Liver (tissue), 9 donors: ENCODE data around the gene ZC3HAV1. TPM values are rescaled to one million over a fixed set of nuclear protein-coding genes. Genes with fewer than 3 reads are reported as not detected.

Source experiments
- DNase-seq: peaks from one replicate; pipeline ENCODE4 v3.0.0-alpha.2; 2017; ENCODE audit warnings: low spot score
- H3K27ac ChIP-seq, 2 donors: one replicate each; pipeline ENCODE4 v1.7.0; 2013; ENCODE audit warnings: inconsistent platforms in 2 of 2, low read length in 2 of 2, control low read depth in 1 of 2, low read depth in 1 of 2, mild to moderate bottlenecking in 1 of 2
- H3K27me3 ChIP-seq, 4 donors: one replicate each; pipeline versions ENCODE4 v1.6.1 to v1.7.0; 2013; ENCODE audit warnings: low read length in 3 of 4, inconsistent platforms in 1 of 4, mild to moderate bottlenecking in 1 of 4, moderate library complexity in 1 of 4; ENCODE audit not compliant: control insufficient read depth in 4 of 4, insufficient read depth in 4 of 4
- H3K36me3 ChIP-seq, 4 donors: one replicate each; pipeline versions ENCODE4 v1.6.1 to v1.7.0; 2013; ENCODE audit warnings: low read length in 3 of 4, mild to moderate bottlenecking in 3 of 4, low read depth in 1 of 4, moderate library complexity in 1 of 4; ENCODE audit not compliant: control insufficient read depth in 4 of 4, insufficient read depth in 3 of 4
- H3K4me1 ChIP-seq, 4 donors: one replicate each; pipeline versions ENCODE4 v1.6.1 to v1.7.0; 2013; ENCODE audit warnings: low read length in 3 of 4, mild to moderate bottlenecking in 3 of 4, moderate library complexity in 1 of 4; ENCODE audit not compliant: control insufficient read depth in 4 of 4, insufficient read depth in 4 of 4
- H3K4me3 ChIP-seq, 3 donors: one replicate each; pipeline versions ENCODE4 v1.6.1 to v1.7.0; 2013; ENCODE audit warnings: low read length in 3 of 3, control low read depth in 1 of 3, low read depth in 1 of 3, mild to moderate bottlenecking in 1 of 3
- H3K9ac ChIP-seq, 2 donors: one replicate each; pipeline ENCODE4 v1.7.0; 2013; ENCODE audit warnings: low read length in 2 of 2, mild to moderate bottlenecking in 2 of 2, moderate library complexity in 2 of 2, control low read depth in 1 of 2, low read depth in 1 of 2
- H3K9me3 ChIP-seq, 4 donors: one replicate each; pipeline versions ENCODE4 v1.6.1 to v1.7.0; 2013; ENCODE audit warnings: low read length in 3 of 4; ENCODE audit not compliant: control insufficient read depth in 4 of 4
- ATF3 ChIP-seq: IDR thresholded peaks from 2 replicates; pipeline ENCODE4 v1.6.1; 2016; ENCODE audit warnings: antibody characterized with exemption
- EGR1 ChIP-seq, 2 donors: IDR thresholded peaks; 2 replicates each; pipeline ENCODE4 v1.6.1; 2016 to 2018; ENCODE audit warnings: antibody characterized with exemption in 2 of 2, low read depth in 2 of 2
- FOXA1 ChIP-seq: IDR thresholded peaks from 2 replicates; pipeline ENCODE4 v1.6.1; 2016; ENCODE audit warnings: antibody characterized with exemption
- FOXA2 ChIP-seq: IDR thresholded peaks from 2 replicates; pipeline ENCODE4 v1.6.1; 2016; ENCODE audit warnings: antibody characterized with exemption
- GABPA ChIP-seq, 2 donors: IDR thresholded peaks in 1 of 2; conservative IDR thresholded peaks in 1 of 2; 2 replicates each; pipeline ENCODE4 v1.6.1; 2016; ENCODE audit warnings: antibody characterized with exemption in 2 of 2, mild to moderate bottlenecking in 1 of 2, moderate library complexity in 1 of 2
- HNF4G ChIP-seq: IDR thresholded peaks from 2 replicates; pipeline ENCODE4 v1.6.1; 2016; ENCODE audit warnings: antibody characterized with exemption
- JUND ChIP-seq, 2 donors: IDR thresholded peaks; 2 replicates each; pipeline ENCODE4 v1.6.1; 2016; ENCODE audit warnings: antibody characterized with exemption in 2 of 2
- MAX ChIP-seq: IDR thresholded peaks from 2 replicates; pipeline ENCODE4 v1.6.1; 2016; ENCODE audit warnings: antibody characterized with exemption
- NR2F2 ChIP-seq: IDR thresholded peaks from 2 replicates; pipeline ENCODE4 v1.6.1; 2016; ENCODE audit warnings: antibody characterized with exemption
- RAD21 ChIP-seq, 2 donors: IDR thresholded peaks; 2 replicates each; pipeline ENCODE4 v1.6.1; 2016; ENCODE audit warnings: antibody characterized with exemption in 2 of 2, mild to moderate bottlenecking in 2 of 2
- SP1 ChIP-seq: IDR thresholded peaks from 2 replicates; pipeline ENCODE4 v1.6.1; 2018; ENCODE audit warnings: antibody characterized with exemption, mild to moderate bottlenecking
- TAF1 ChIP-seq: conservative IDR thresholded peaks from 2 replicates; pipeline ENCODE4 v1.6.1; 2016; ENCODE audit warnings: antibody characterized with exemption, mild to moderate bottlenecking
- YY1 ChIP-seq: IDR thresholded peaks from 2 replicates; pipeline ENCODE4 v1.6.1; 2016; ENCODE audit warnings: antibody characterized with exemption, mild to moderate bottlenecking
- ZBTB33 ChIP-seq: IDR thresholded peaks from 2 replicates; pipeline ENCODE4 v1.6.1; 2016; ENCODE audit warnings: antibody characterized with exemption
- WGBS: extraction: QIAGEN DNeasy Blood & Tissue Kit; methylation state at CpG from one replicate; pipeline ENCODE4 v1.1.7; 2013; 5-methylcytosine and 5-hydroxymethylcytosine counted together
- polyA plus RNA-seq, 2 donors: library from polyadenylated mRNA; stranded (reverse) in 1 of 2; unstranded in 1 of 2; fragments of 200-250 nt in 1 of 2; fragments of >200 nt in 1 of 2; fragmentation: Nextera tagmentation in 1 of 2; extraction: Ambion mirVana in 1 of 2; gene quantifications; one replicate each; pipeline versions ENCODE4 v1.2.1 to v1.2.3, GENCODE V29; 2013 to 2015
- total RNA-seq, 2 donors: library from RNA; depleted of rRNA; stranded (reverse); fragments of >200 nt; gene quantifications; one replicate each; pipeline ENCODE4 v1.2.3, GENCODE V29; 2014
- donor health status: healthy.
- donor health status: healthy.
- donor health status: healthy.
- donor health status: healthy.
- donor health status: healthy.

The ZC3HAV1 gene
- total and polyA plus RNA-seq, 4 donors: 6.6 to 40.5 (median 16.5) TPM

GRCh38 chr7:139034336-139034735 is 75.2 kb downstream of the ZC3HAV1 start:
- Histone ChIP-seq H3K4me3 (no peak overlapping the region), H3K27ac (no peak overlapping the region), H3K36me3 (no peaks in the 10 kb centered on the region), H3K27me3 (no peaks in the 10 kb centered on the region), H3K9me3 (no peaks in the 10 kb centered on the region), H3K4me1 (peaks cover 0 to 9% (median 6%) of the 10 kb centered on the region in 4 donors), H3K9ac (no peak overlapping the region)
- 95% methylated on average over 5 of the region's 5 CpGs for WGBS
- DNase-seq: no peak
- TF ChIP-seq MAX (no peak), JUND (IDR thresholded peaks at IDR 0.05) (no peak), EGR1 (IDR thresholded peaks at IDR 0.05; ENCODE audit: low read depth in 2 of 2) (no peak), SP1 (no peak)

GRCh38 chr7:139033346-139034114 is 76.0 kb downstream of the ZC3HAV1 start:
- H3K9ac ChIP-seq: no peak overlapping the region
- no peak overlapping the region for H3K4me3 ChIP-seq
- H3K4me1 ChIP-seq: peaks cover 0 to 9% (median 6%) of the 10 kb centered on the region in 4 donors
- no peaks in the 10 kb centered on the region for H3K27me3 ChIP-seq
- no peaks in the 10 kb centered on the region for H3K36me3 ChIP-seq
- no peak overlapping the region for H3K27ac ChIP-seq
- 92% methylated on average over 6 of the region's 6 CpGs for WGBS
- H3K9me3 ChIP-seq: no peaks in the 10 kb centered on the region
- DNase-seq: no peak
- TF ChIP-seq FOXA1 (no peak), ZBTB33 (no peak)

GRCh38 chr7:139032473-139032872 is 77.0 kb downstream of the ZC3HAV1 start:
- H3K27me3 ChIP-seq: no peaks in the 10 kb centered on the region
- no peaks in the 10 kb centered on the region for H3K9me3 ChIP-seq
- H3K36me3 ChIP-seq: no peaks in the 10 kb centered on the region
- H3K27ac ChIP-seq: no peak overlapping the region
- H3K9ac ChIP-seq: no peak overlapping the region
- TF ChIP-seq JUND (IDR thresholded peaks at IDR 0.05) (no peak), TAF1 (no peak), FOXA2 (no peak), YY1 (no peak), EGR1 (IDR thresholded peaks at IDR 0.05; ENCODE audit: low read depth in 2 of 2) (no peak), HNF4G (no peak), RAD21 (IDR thresholded peaks at IDR 0.05) (no peak), ATF3 (no peak), NR2F2 (no peak), MAX (no peak), GABPA (IDR thresholded peaks at IDR 0.05 in 1 of 2, conservative IDR thresholded peaks at IDR 0.05 in 1 of 2) (no peak)
- no peak for DNase-seq
- H3K4me1 ChIP-seq: peaks cover 0 to 9% (median 6%) of the 10 kb centered on the region in 4 donors
- WGBS: over 99% methylated on average over 4 of the region's 4 CpGs
- no peak overlapping the region for H3K4me3 ChIP-seq
